HG03460 (cell line): ENCODE data around the gene GPC5.
"Not testable (repeated sequence)": the region's sequence is repeated elsewhere in the genome, so short reads cannot be mapped to it uniquely, and the experiment has no call there.

Source experiments
- ATAC-seq: cut with Tn5 transposase; IDR thresholded peaks from one replicate; pipeline ENCODE4 v1.9.1; 2021; ENCODE audit not compliant: unreplicated experiment

GPC5 gene

DNA sequence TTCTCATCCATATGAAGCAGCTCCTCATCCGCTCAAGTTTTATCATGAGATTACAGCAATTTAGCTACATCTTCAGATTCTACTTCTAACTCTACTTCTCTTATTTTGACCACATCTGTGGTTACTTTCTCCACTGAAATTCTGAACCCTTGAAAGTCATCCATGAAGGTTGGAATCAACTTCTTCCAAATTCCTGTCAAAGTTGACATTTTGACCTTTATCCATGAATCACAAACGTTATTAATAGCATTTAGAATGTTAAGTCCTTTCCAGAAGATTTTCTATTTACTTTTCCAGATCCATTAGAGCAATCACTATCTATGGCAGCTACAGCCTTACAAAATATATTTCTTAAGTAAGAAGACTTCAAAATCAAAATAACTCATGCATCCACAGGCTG is 1406.5 kb downstream of the GPC5 start:
- ATAC-seq: no peak

DNA sequence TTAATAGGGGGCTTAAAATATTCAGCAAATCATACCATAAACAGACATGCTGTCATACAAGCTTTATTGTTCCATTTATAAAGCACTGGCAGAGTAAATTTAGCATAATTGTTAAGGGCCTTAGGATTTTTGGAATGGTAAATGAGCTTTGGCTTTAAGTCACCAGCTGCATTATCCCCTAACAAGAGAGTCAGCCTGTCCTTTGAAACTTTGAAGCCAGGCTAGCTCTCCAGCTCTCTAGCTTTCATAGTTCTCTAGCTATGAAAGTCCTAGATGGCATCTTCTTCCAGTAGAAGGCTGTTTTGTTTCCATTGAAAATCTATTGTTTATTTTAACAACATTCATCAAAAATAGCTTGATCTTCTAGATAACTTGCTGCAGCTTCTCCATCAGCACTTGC is 1407.3 kb downstream of the GPC5 start:
- ATAC-seq: no peak

DNA sequence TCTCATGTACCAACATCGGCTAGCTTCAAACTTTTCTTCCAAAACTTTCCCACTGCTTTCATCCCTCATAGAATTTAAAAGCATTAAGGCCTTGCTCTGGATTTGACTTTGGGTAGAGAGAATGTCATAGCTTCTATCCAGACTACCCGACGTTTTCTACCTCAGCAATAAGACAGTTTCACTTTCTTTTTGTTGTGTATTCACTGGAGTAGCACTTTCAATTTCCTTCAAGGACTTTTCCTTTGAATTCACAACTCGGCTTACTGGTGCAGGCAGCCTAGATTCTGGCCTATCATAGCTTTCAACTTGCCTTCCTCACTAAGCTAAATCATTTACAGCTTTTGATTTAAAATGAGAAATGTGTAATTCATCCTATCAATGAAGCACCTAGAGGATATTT is 1407.8 kb downstream of the GPC5 start:
- no peak for ATAC-seq

DNA sequence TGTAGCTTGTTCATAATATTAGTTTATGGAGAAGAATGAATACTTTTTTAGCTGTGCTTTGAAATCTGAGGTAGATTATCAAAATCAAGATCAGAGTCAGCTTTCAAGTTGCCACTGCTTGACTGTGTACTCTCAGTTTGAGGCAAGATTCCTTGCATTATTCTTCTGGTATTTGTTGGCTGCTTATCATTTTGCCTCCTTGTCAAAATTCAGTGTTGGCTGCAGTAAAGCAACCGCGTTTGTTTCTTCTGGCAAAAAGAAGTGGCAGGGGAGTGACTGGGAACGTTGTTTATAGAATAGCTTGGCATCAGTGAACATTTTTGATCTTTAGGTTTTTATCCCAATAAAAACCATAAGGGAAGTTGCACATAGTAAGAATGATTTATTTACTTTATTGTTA is 1408.9 kb downstream of the GPC5 start:
- ATAC-seq: no peak

DNA sequence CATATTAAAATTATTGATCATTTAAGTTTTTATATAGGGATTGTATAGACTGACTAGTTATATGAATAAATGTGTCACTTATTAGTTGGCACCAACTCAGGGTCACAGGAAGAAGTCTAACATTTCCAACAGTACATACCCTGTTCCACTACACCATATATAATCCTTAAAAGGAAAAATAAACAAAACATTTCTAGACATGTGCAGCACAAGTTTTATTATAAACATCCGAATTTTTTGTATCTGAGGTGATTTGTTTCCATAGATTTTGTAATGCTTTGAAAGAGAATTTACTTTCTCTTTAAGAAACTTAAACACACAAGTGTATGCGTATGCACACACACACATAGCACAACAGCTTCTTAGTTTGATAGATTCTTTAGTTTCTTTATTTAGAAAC is 1409.5 kb downstream of the GPC5 start:
- ATAC-seq: no peak

- no peak for ATAC-seq
Observed at GRCh38 chr13:92821324-92821723, 1422.9 kb downstream of the GPC5 start.

DNA sequence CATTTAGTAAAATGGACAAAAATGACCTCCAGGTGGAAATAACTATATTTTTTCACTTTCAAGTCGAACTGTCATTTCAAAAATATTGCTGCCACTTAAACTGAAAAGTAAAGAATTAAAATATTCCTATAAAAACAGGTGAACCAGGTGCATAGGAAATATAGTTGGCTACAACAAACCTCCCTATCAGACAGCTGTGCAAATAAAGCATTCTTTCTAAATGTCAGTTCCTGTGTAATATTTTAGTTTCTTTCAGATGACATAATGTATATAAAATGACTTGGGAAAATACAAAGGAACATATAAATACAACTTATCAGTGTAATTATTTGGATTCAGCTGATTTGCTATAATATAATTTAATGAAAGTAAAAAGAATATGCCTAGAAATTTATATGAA is 1424.6 kb downstream of the GPC5 start:
- no peak for ATAC-seq

- ATAC-seq: no peak
Observed at GRCh38 chr13:92825938-92826596, 1427.6 kb downstream of the GPC5 start.

DNA sequence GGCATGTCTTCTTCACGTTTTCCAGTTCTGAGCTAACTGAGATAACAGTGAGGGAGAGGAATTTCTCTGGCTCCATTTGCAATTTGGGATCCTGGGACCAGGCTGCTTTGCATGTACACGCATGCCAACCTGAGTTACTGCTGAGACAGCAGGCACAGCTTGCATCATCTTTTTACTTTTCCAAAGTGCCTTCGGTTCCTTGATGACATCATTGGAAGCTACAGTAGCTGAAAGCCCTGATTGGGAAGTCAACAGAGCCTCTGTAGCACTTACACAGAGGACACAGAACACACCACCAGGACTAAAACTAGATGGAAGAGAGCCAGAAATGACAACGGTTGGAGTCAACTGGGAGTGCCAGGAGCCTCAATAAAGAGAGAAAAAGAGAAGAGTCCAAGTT is 1429.1 kb downstream of the GPC5 start:
- no peak for ATAC-seq

GRCh38 chr13:92829930-92830329 is 1431.5 kb downstream of the GPC5 start:
- ATAC-seq: no peak

DNA sequence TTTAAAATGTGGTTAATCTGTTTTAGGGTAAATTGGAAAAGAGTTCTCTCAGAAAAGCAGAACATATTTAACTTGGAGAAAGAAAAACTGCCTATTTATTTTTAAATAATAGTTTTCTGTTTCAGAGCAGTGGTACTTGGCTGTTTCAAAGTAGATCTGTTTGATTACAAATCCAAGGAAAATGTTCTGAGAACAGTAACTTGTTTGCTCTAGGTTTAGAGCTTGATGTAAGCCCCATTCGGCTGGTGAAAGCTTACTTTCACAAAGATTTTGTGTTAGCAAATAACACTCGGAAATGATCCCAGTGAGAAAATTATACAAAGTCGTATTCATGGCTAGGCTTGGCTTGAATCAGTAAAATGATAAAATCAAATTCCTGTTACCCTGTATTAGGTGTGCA is 1432.4 kb downstream of the GPC5 start:
- no peak for ATAC-seq

DNA sequence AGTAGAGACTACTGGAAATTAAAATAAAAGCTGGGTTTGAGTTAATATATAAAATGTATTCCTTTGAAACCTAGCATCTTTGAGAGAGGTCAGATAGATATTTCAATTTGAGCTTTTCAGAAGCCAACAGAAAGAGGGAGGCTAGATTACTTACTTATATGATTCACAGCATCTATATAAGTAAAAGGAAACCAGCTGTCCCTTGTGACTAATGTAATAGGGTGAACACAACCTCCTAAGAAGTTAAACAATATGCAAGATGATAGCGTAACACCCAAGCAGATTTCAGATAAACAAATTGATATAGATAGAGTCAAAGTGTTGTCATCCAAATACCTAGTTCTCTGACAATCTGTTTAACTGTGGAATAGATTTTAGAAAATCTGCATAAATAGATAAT is 1434.7 kb downstream of the GPC5 start:
- ATAC-seq: no peak

DNA sequence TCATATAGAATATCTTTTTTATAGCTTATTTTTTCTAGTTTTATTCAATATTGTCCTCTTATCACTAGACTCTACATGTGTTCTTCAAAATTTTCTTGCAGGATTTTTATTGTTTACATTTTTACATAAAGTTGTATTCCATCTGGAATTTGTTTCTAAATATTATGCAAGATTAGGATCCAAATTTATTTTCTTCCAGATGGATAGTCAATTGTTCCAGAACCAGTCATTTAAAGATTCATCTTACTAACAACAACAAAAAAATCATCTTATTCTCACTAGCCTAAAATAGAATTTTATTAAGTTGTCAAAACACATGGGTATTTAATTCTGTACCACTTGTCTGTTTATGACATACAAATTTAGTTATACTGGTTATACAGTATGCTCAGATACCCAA is 1437.8 kb downstream of the GPC5 start:
- ATAC-seq: no peak

DNA sequence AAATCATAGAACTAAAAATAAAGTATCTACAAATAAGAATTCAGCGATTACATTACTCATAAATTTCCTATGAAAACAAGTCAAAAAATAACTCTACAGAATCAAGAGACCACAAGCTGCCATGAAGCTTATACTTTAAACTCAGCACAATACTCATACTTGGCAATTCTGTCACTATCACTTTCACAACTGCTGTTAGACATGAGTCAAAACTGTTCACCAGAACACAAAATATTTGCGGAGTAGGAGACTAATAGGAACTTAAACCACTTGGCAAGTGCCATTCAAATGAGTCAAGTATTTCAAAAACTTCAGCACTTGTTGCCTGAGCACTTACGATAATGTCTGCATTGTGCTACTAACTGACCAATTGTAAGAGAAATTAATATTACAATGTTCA is 1440.4 kb downstream of the GPC5 start:
- peak; percentile 71 for ATAC-seq

GRCh38 chr13:92842145-92842544 is 1443.7 kb downstream of the GPC5 start:
- no peak for ATAC-seq

GRCh38 chr13:92843549-92843948 is 1445.1 kb downstream of the GPC5 start:
- peak; percentile 60 for ATAC-seq

- no peak for ATAC-seq
Observed at GRCh38 chr13:92849381-92849780, 1451.0 kb downstream of the GPC5 start.

GRCh38 chr13:92864584-92865284 is 1466.3 kb downstream of the GPC5 start:
- no peak for ATAC-seq

DNA sequence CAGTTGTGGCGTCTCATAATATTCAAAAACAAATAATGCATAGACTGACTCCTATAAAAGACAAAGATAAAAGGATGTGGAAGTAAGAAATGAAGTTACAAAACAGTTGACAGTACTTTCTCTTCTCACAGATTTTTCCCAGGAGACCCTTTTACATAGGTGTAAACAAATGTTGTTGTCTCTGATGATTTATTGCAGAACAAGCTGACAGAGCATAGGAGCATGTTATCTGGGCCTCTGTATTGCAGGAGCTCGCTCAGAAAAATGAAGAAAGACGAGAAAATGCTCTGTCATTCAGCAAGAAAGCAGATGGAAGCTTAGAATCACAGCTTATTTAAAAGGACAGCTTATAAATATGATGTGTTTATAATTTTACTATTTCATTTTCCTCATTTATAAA is 1474.6 kb downstream of the GPC5 start:
- ATAC-seq: no peak

- ATAC-seq: no peak
Observed at GRCh38 chr13:92886535-92887077, 1488.2 kb downstream of the GPC5 start.

DNA sequence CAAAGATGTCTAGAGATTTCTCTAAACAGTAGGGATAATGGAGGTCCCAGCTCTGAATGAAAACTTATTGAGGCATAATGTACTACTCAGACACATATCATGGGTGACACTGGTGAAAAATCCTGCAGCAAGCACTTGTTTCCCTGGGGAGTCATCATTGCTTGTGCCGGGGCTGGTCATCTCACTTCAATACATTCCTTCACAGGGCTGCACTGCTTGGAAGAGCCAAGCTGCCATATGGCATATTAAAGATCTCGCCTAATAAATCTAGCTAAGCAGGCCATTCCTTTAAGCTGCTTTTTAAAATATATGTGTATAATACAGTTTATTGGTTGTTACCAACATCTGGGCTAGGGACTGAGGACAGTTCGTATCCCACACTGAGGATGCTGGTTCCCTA is 1496.0 kb downstream of the GPC5 start:
- no peak for ATAC-seq

GRCh38 chr13:92896842-92897241 is 1498.4 kb downstream of the GPC5 start:
- ATAC-seq: no peak

- ATAC-seq: not testable (repeated sequence)
Observed at GRCh38 chr13:92898946-92899345, 1500.5 kb downstream of the GPC5 start.
